HUES48 (cell line): ENCODE measurements around the gene TXNDC11.

Experiments used
- H3K27ac ChIP-seq: one replicate; pipeline ENCODE4 v1.7.0; 2013; ENCODE audit warnings: low read depth, low read length, inconsistent platforms
- H3K27me3 ChIP-seq: 2 replicates; pipeline ENCODE4 v1.6.1; 2013; ENCODE audit warnings: mild to moderate bottlenecking, low read length; ENCODE audit not compliant: control insufficient read depth, insufficient read depth
- H3K36me3 ChIP-seq: 2 replicates; pipeline ENCODE4 v1.6.1; 2013; ENCODE audit warnings: low read length; ENCODE audit not compliant: control insufficient read depth, insufficient read depth
- H3K4me1 ChIP-seq: 2 replicates; pipeline ENCODE4 v1.6.1; 2013; ENCODE audit warnings: mild to moderate bottlenecking, low read length; ENCODE audit not compliant: control insufficient read depth, insufficient read depth
- H3K4me3 ChIP-seq: 2 replicates; pipeline ENCODE4 v1.5.1; 2013; ENCODE audit warnings: mild to moderate bottlenecking, low read depth, low read length
- H3K9ac ChIP-seq: 2 replicates; pipeline ENCODE4 v1.6.1; 2013; ENCODE audit warnings: mild to moderate bottlenecking, low read depth, low read length, moderate library complexity
- H3K9me3 ChIP-seq: 2 replicates; pipeline ENCODE4 v1.6.1; 2013; ENCODE audit warnings: low read length; ENCODE audit not compliant: control insufficient read depth, insufficient read depth

Gene TXNDC11

GRCh38 chr16:11634312-11634711 lies 108.3 kb downstream of the TXNDC11 start:
- Histone ChIP-seq H3K27ac (no peak overlapping the region), H3K9me3 (no peaks in the 10 kb centered on the region), H3K9ac (no peak overlapping the region), H3K27me3 (no peaks in the 10 kb centered on the region), H3K36me3 (no peaks in the 10 kb centered on the region), H3K4me3 (no peak overlapping the region), H3K4me1 (peaks cover 9% of the 10 kb centered on the region)

GRCh38 chr16:11633113-11633512 lies 109.5 kb downstream of the TXNDC11 start:
- Histone ChIP-seq H3K9ac (no peak overlapping the region), H3K36me3 (no peaks in the 10 kb centered on the region), H3K4me1 (peaks cover 9% of the 10 kb centered on the region), H3K9me3 (no peaks in the 10 kb centered on the region), H3K27me3 (no peaks in the 10 kb centered on the region; the same call in 1 of the 2 replicates), H3K4me3 (no peak overlapping the region), H3K27ac (no peak overlapping the region)

GRCh38 chr16:11632455-11632939 lies 110.2 kb downstream of the TXNDC11 start:
- Histone ChIP-seq H3K4me1 (peaks cover 9% of the 10 kb centered on the region), H3K27ac (no peak overlapping the region), H3K36me3 (no peaks in the 10 kb centered on the region), H3K27me3 (no peaks in the 10 kb centered on the region; the same call in 1 of the 2 replicates), H3K9me3 (no peaks in the 10 kb centered on the region), H3K9ac (no peak overlapping the region), H3K4me3 (no peak overlapping the region)

GRCh38 chr16:11631214-11631613 lies 111.4 kb downstream of the TXNDC11 start:
- H3K9me3 ChIP-seq, result no peaks in the 10 kb centered on the region
- H3K36me3 ChIP-seq, result no peaks in the 10 kb centered on the region
- no peaks in the 10 kb centered on the region; the same call in 1 of the 2 replicates for H3K27me3 ChIP-seq
- no peak overlapping the region for H3K4me3 ChIP-seq
- H3K9ac ChIP-seq, result no peak overlapping the region
- H3K27ac ChIP-seq, result no peak overlapping the region
- H3K4me1 ChIP-seq, result peaks cover 9% of the 10 kb centered on the region

- H3K4me3 ChIP-seq, result no peak overlapping the region
- no peaks in the 10 kb centered on the region; the same call in 1 of the 2 replicates for H3K27me3 ChIP-seq
- no peak overlapping the region for H3K9ac ChIP-seq
- H3K4me1 ChIP-seq, result peaks cover 5% of the 10 kb centered on the region
- H3K27ac ChIP-seq, result no peak overlapping the region
- H3K36me3 ChIP-seq, result no peaks in the 10 kb centered on the region
- no peaks in the 10 kb centered on the region for H3K9me3 ChIP-seq
Observed at GRCh38 chr16:11630768-11631056, 111.9 kb downstream of the TXNDC11 start.

- no peaks in the 10 kb centered on the region for H3K4me1 ChIP-seq
- H3K36me3 ChIP-seq, result no peaks in the 10 kb centered on the region
- H3K4me3 ChIP-seq, result no peak overlapping the region
- H3K9me3 ChIP-seq, result no peaks in the 10 kb centered on the region
- H3K9ac ChIP-seq, result no peak overlapping the region
- H3K27me3 ChIP-seq, result no peaks in the 10 kb centered on the region; the same call in 1 of the 2 replicates
- no peak overlapping the region for H3K27ac ChIP-seq
Observed at GRCh38 chr16:11630046-11630767, 112.5 kb downstream of the TXNDC11 start.
